ENCODE data around the gene NLRC3. TPM values are rescaled to one million over a fixed set of nuclear protein-coding genes. Genes with fewer than 3 reads are reported as not detected.

Gene NLRC3
- total and polyA plus RNA-seq, 2 donors (not counting 1 experiment from before 2014, with no cell fraction given) = 28.8 to 35.7 TPM

DNA sequence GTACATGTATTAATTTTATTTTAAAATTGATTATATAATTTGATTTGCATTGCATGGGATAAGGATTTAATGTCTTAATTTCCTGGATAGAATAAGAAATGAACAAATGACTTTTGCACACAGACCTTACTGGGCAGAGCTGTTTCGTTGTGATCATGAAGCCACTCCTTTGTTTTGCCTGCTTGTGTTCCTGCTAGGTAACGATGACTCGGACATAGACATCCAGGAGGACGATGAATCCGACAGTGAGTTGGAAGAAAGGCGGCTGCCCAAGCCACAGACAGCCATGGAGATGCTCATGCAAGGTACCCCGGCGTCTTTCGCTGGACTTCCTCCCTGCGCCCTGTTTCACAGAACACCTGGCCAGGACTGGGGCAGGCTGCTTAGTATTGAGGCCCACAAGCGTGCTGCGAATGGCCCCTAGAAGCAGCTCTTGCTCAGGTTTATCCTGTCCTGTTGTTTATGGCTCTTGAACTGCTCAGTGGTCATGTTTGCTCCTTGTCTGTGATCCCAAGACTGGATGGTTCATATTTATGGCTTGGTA is 46.8 kb downstream of the NLRC3 start:
- intact Hi-C loops (cut with micrococcal nuclease) = no loop called here
- TF ChIP-seq EZH2 (IDR thresholded peaks at IDR 0.05; ENCODE audit: borderline replicate concordance, insufficient read depth, low read depth, low read length, poor library complexity, severe bottlenecking) = no peak
- TF ChIP-seq, protein P1, sequence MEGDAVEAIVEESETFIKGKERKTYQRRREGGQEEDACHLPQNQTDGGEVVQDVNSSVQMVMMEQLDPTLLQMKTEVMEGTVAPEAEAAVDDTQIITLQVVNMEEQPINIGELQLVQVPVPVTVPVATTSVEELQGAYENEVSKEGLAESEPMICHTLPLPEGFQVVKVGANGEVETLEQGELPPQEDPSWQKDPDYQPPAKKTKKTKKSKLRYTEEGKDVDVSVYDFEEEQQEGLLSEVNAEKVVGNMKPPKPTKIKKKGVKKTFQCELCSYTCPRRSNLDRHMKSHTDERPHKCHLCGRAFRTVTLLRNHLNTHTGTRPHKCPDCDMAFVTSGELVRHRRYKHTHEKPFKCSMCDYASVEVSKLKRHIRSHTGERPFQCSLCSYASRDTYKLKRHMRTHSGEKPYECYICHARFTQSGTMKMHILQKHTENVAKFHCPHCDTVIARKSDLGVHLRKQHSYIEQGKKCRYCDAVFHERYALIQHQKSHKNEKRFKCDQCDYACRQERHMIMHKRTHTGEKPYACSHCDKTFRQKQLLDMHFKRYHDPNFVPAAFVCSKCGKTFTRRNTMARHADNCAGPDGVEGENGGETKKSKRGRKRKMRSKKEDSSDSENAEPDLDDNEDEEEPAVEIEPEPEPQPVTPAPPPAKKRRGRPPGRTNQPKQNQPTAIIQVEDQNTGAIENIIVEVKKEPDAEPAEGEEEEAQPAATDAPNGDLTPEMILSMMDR (IDR thresholded peaks at IDR 0.05) = no peak
- WGBS (ENCODE audit: insufficient coverage) = over 99% methylated on average over 11 of the region's 12 CpGs
- ATAC-seq (ENCODE audit: low read depth) (no peak), DNase-seq (no peak)
- ChIA-PET CTCF (interaction anchor here (1.2 kb wide), 1 partner anchor 124 kb away, joined by 4 read pairs; the partner anchor contains the start of gene DNASE1), POLR2A (no interaction called here)
- Histone ChIP-seq H4K20me1 (ENCODE audit: control insufficient read depth, insufficient read depth, low read length, poor library complexity, severe bottlenecking) (no peaks in the 10 kb centered on the region), H3K27me3 (replicated peaks in 1 of 4; ENCODE audit: control extremely low read depth in 1 of 4, control insufficient read depth in 3 of 4, insufficient read depth in 4 of 4, low read length in 3 of 4) (no peaks in the 10 kb centered on the region), H2AFZ (ENCODE audit: insufficient read depth, low read depth, low read length, poor library complexity, severe bottlenecking) (no peak overlapping the region), H3K4me1 (ENCODE audit: control insufficient read depth in 2 of 2, insufficient read depth in 2 of 2, low read length in 2 of 2) (peaks cover 0 to 8% of the 10 kb centered on the region in 2 donors), H3K9ac (ENCODE audit: low read length) (no peak overlapping the region), H3K4me3 (ENCODE audit: control extremely low read depth in 1 of 5, extremely low read depth in 1 of 5, insufficient read depth in 1 of 5, low read depth in 2 of 5, low read length in 4 of 5) (no peak overlapping the region), H3K9me3 (ENCODE audit: control extremely low read depth in 1 of 3, control insufficient read depth in 2 of 3, insufficient read depth in 1 of 3, low read length in 2 of 3) (no peaks in the 10 kb centered on the region), H3K27ac (ENCODE audit: low read length in 2 of 2) (no peak overlapping the region), H3K36me3 (replicated peaks in 1 of 2; ENCODE audit: control extremely low read depth in 1 of 2, control insufficient read depth in 1 of 2, extremely low read depth in 1 of 2, insufficient read depth in 2 of 2, low read length in 1 of 2) (peaks cover 0 to 12% of the 10 kb centered on the region in 2 experiments), H3K79me2 (ENCODE audit: control insufficient read depth, insufficient read depth, low read length) (no peaks in the 10 kb centered on the region), H3K4me2 (replicated peaks; ENCODE audit: low read depth, low read length, poor library complexity, severe bottlenecking) (no peak overlapping the region)
- no peaks in the 10 kb centered on the region for H3K27me3 Mint-ChIP-seq
- H3K9me3 Mint-ChIP-seq (ENCODE audit: insufficient read depth) = no peaks in the 10 kb centered on the region
- H3K4me3 Mint-ChIP-seq = no peak overlapping the region
- peaks cover 18% of the 10 kb centered on the region for H3K4me1 Mint-ChIP-seq
- no peak overlapping the region for H3K27ac Mint-ChIP-seq

DNA sequence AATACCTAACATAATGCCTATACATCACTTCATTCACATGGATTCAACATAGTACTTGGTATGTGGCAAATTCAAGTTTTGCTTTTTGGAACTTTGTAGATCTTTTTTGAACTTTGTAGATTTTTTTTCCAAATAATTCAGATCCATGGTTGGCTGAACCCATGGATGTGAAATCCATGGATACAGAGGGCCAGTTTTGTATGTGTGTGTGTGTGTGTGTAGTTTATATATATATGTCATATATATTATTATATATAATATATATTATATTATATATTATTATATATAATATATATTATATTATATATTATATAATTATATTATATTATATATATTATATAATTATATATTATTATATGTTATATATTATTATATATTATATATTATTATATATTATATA is 48.0 kb downstream of the NLRC3 start:
- CTCF ChIA-PET = interaction anchor here (0.6 kb wide), 1 partner anchor 121 kb away, joined by 3 read pairs; no protein-coding TSS in a partner anchor
- POLR2A ChIA-PET = no interaction called here
- intact Hi-C loops (cut with micrococcal nuclease) = loop anchor here (10.0 kb wide), 2 partner anchors 346 to 1426 kb away; partner anchors contain the start of gene SEC14L5

More for the DNA sequence above, 48.0 kb downstream of the NLRC3 start:
- Histone ChIP-seq H3K9me3 (ENCODE audit: control extremely low read depth in 1 of 3, control insufficient read depth in 2 of 3, insufficient read depth in 1 of 3, low read length in 2 of 3) (no peaks in the 10 kb centered on the region), H3K27ac (ENCODE audit: low read length in 2 of 2) (no peak overlapping the region), H3K4me2 (replicated peaks; ENCODE audit: low read depth, low read length, poor library complexity, severe bottlenecking) (no peak overlapping the region), H3K79me2 (ENCODE audit: control insufficient read depth, insufficient read depth, low read length) (no peaks in the 10 kb centered on the region), H2AFZ (ENCODE audit: insufficient read depth, low read depth, low read length, poor library complexity, severe bottlenecking) (no peak overlapping the region), H3K27me3 (replicated peaks in 1 of 4; ENCODE audit: control extremely low read depth in 1 of 4, control insufficient read depth in 3 of 4, insufficient read depth in 4 of 4, low read length in 3 of 4) (no peaks in the 10 kb centered on the region), H3K4me3 (ENCODE audit: control extremely low read depth in 1 of 5, extremely low read depth in 1 of 5, insufficient read depth in 1 of 5, low read depth in 2 of 5, low read length in 4 of 5) (no peak overlapping the region), H3K36me3 (replicated peaks in 1 of 2; ENCODE audit: control extremely low read depth in 1 of 2, control insufficient read depth in 1 of 2, extremely low read depth in 1 of 2, insufficient read depth in 2 of 2, low read length in 1 of 2) (peaks cover 0 to 13% of the 10 kb centered on the region in 2 experiments), H3K9ac (ENCODE audit: low read length) (no peak overlapping the region), H4K20me1 (ENCODE audit: control insufficient read depth, insufficient read depth, low read length, poor library complexity, severe bottlenecking) (no peaks in the 10 kb centered on the region), H3K4me1 (ENCODE audit: control insufficient read depth in 2 of 2, insufficient read depth in 2 of 2, low read length in 2 of 2) (peaks cover 0 to 5% of the 10 kb centered on the region in 2 donors)
- Mint-ChIP-seq H3K27ac (no peak overlapping the region), H3K27me3 (no peaks in the 10 kb centered on the region), H3K4me3 (no peak overlapping the region), H3K4me1 (peaks cover 11% of the 10 kb centered on the region), H3K9me3 (ENCODE audit: insufficient read depth) (no peaks in the 10 kb centered on the region)
- TF ChIP-seq EZH2 (IDR thresholded peaks at IDR 0.05; ENCODE audit: borderline replicate concordance, insufficient read depth, low read depth, low read length, poor library complexity, severe bottlenecking) = no peak
- TF ChIP-seq, protein P1 (IDR thresholded peaks at IDR 0.05) = no peak
- ATAC-seq (ENCODE audit: low read depth) = no peak
- DNase-seq = no peak
